HepG2 (cell line): ENCODE measurements around the gene CNBD2. TPM values are rescaled to one million over a fixed set of nuclear protein-coding genes. Genes with fewer than 3 reads are reported as not detected.

ENCODE experiments used
- ARHGAP35 ChIP-seq: sonication (generic); formaldehyde crosslinking; IDR thresholded peaks from 2 replicates; pipeline ENCODE4 v1.9.0; 2022; ENCODE audit warnings: mild to moderate bottlenecking, inconsistent platforms, moderate library complexity, missing genetic modification reagents, borderline replicate concordance
- ARNT2 ChIP-seq: sonication (generic); formaldehyde crosslinking; IDR thresholded peaks from 2 replicates; pipeline ENCODE4 v1.8.0; 2022; ENCODE audit warnings: mild to moderate bottlenecking, low read depth, missing genetic modification reagents, moderate library complexity
- BRF2 ChIP-seq: sonication (generic); formaldehyde crosslinking; IDR thresholded peaks from 2 replicates; pipeline ENCODE4 v1.8.1; 2022; ENCODE audit warnings: mild to moderate bottlenecking, missing genetic modification reagents
- CAMTA2 ChIP-seq: sonication (generic); formaldehyde crosslinking; IDR thresholded peaks from 2 replicates; pipeline ENCODE4 v1.4.0; 2020; ENCODE audit warnings: mild to moderate bottlenecking, missing genetic modification reagents, borderline replicate concordance
- DBP ChIP-seq: sonication (generic); formaldehyde crosslinking; IDR thresholded peaks from 2 replicates; pipeline ENCODE4 v1.4.0; 2020; ENCODE audit warnings: missing genetic modification reagents; ENCODE audit errors: not compliant biosample characterization
- DR1 ChIP-seq: sonication (generic); formaldehyde crosslinking; IDR thresholded peaks from 2 replicates; pipeline ENCODE4 v1.8.0; 2021; ENCODE audit warnings: mild to moderate bottlenecking, missing genetic modification reagents, inconsistent platforms
- PATZ1 ChIP-seq: sonication (generic); formaldehyde crosslinking; IDR thresholded peaks from 2 replicates; pipeline ENCODE4 v1.4.0; 2020; ENCODE audit warnings: missing genetic modification reagents
- TFAP4 ChIP-seq: sonication (generic); IDR thresholded peaks from 2 replicates; pipeline ENCODE4 v1.6.1; 2016; ENCODE audit warnings: low read depth, borderline replicate concordance
- THRA ChIP-seq: sonication (generic); formaldehyde crosslinking; IDR thresholded peaks from 2 replicates; pipeline ENCODE4 v1.4.0; 2020; ENCODE audit warnings: missing genetic modification reagents, borderline replicate concordance
- ZNF136 ChIP-seq: sonication (generic); formaldehyde crosslinking; IDR thresholded peaks from 2 replicates; pipeline ENCODE4 v1.8.1; 2022; ENCODE audit warnings: low read depth, mild to moderate bottlenecking, moderate library complexity, missing genetic modification reagents
- ZNF276 ChIP-seq: sonication (generic); formaldehyde crosslinking; IDR thresholded peaks from 2 replicates; pipeline ENCODE4 v1.4.0; 2020; ENCODE audit warnings: mild to moderate bottlenecking, low read depth, missing genetic modification reagents
- ZNF546 ChIP-seq: sonication (generic); formaldehyde crosslinking; conservative IDR thresholded peaks from 2 replicates; pipeline ENCODE4 v1.8.1; 2023; ENCODE audit warnings: mild to moderate bottlenecking, missing genetic modification reagents
- ZNF574 ChIP-seq: sonication (generic); formaldehyde crosslinking; IDR thresholded peaks from 2 replicates; pipeline ENCODE4 v1.4.0; 2020; ENCODE audit warnings: missing genetic modification reagents
- ZNF713 ChIP-seq: sonication (generic); formaldehyde crosslinking; IDR thresholded peaks from 2 replicates; pipeline ENCODE4 v1.4.0; 2020; ENCODE audit warnings: mild to moderate bottlenecking, missing genetic modification reagents
- ZNF780A ChIP-seq: sonication (generic); formaldehyde crosslinking; IDR thresholded peaks from 2 replicates; pipeline ENCODE4 v1.8.0; 2022; ENCODE audit warnings: mild to moderate bottlenecking, missing genetic modification reagents, moderate library complexity
- ZSCAN30 ChIP-seq: sonication (generic); formaldehyde crosslinking; IDR thresholded peaks from 2 replicates; pipeline ENCODE4 v1.5.0; 2020; ENCODE audit warnings: mild to moderate bottlenecking, missing genetic modification reagents
- polyA plus RNA-seq, 8 experiments: library from polyadenylated mRNA; depleted of rRNA in 3 of 8; stranded (reverse) in 7 of 8; unstranded in 1 of 8; fragments of >200 nt; fragmentation: Illumina TruSeq in 4 of 8; extraction: Trizol in 4 of 8; gene quantifications; 2 replicates each; pipeline versions ENCODE4 v1.2.1 to v1.2.3, GENCODE V29; 2011 to 2016; ENCODE audit warnings: low read depth in 4 of 8, missing spikeins in 1 of 8, mixed read lengths in 1 of 8; ENCODE audit not compliant: insufficient read depth in 1 of 8
- total RNA-seq, 5 experiments: library from RNA; depleted of rRNA; stranded (reverse); fragments of >200 nt; fragmentation: Illumina TruSeq; extraction: Trizol; gene quantifications; 2 replicates each; pipeline ENCODE4 v1.2.3, GENCODE V29; 2016; ENCODE audit warnings: low read depth in 1 of 5

Gene CNBD2
- total and polyA plus RNA-seq, 2 of the 13 experiments (the other 11 are each of a cell fraction or from before 2014, with no cell fraction given): 12.4 to 22.8 TPM

- no peak; the same call in none of the 2 replicates for TF ChIP-seq ARHGAP35
- peak; percentile 90 for TF ChIP-seq ZNF713
- peak; percentile 81 for TF ChIP-seq ARNT2 (CRISPR knock-in tag)
- TF ChIP-seq ZNF780A (CRISPR knock-in tag): no peak; the same call in 1 of the 2 replicates
- TF ChIP-seq ZNF276 (CRISPR knock-in tag): no peak
- no peak for TF ChIP-seq ZSCAN30 (CRISPR knock-in tag)
- no peak for TF ChIP-seq DR1 (CRISPR knock-in tag)
- TF ChIP-seq CAMTA2 (CRISPR knock-in tag): no peak
- 0 out of 2 replicates have a peak, but pooled peaks have one; percentile 26 for TF ChIP-seq ZNF136 (CRISPR knock-in tag)
- TF ChIP-seq BRF2 (CRISPR knock-in tag): peak; percentile 56; the same call in 1 of the 2 replicates
- peak; percentile 24 for TF ChIP-seq THRA (CRISPR knock-in tag)
- TF ChIP-seq PATZ1 (CRISPR knock-in tag): no peak
- TF ChIP-seq DBP (CRISPR knock-in tag): no peak
- peak; percentile 74; the same call in 1 of the 2 replicates for TF ChIP-seq ZNF546 (CRISPR knock-in tag)
- TF ChIP-seq ZNF574 (CRISPR knock-in tag): no peak; the same call in 1 of the 2 replicates
- peak; percentile 82 for TF ChIP-seq TFAP4
Observed at GRCh38 chr20:36064658-36065426, 96.5 kb downstream of the CNBD2 start (continued).
